Calu3 (cell line): ENCODE data around the gene HPSE2. TPM values are rescaled to one million over a fixed set of nuclear protein-coding genes. Genes with fewer than 3 reads are reported as not detected.

Experiments
- BruUV-seq: library from RNA; stranded (reverse); fragments of 400-500 nt; replicated peaks from 2 replicates; lab custom pipeline; 2021; lab: Mats Ljungman, UMichigan
- CTCF ChIA-PET: fragments of 300-600 bp; sonication (Branson Sonifier 250); formaldehyde crosslinking; loops from one replicate; lab custom pipeline; 2022; ENCODE audit warnings: antibody characterized with exemption; lab: Charles Lee
- DNase-seq: peaks from one replicate; pipeline ENCODE4 v3.0.0; 2022
- H3K27ac Mint-ChIP-seq: one replicate; pipeline ENCODE4 v1.8.0; 2022; ENCODE audit warnings: mixed read lengths; ENCODE audit not compliant: unreplicated experiment
- H3K27me3 Mint-ChIP-seq: one replicate; pipeline ENCODE4 v1.8.0; 2022; ENCODE audit warnings: mixed read lengths; ENCODE audit not compliant: unreplicated experiment
- H3K36me3 Mint-ChIP-seq: one replicate; pipeline ENCODE4 v1.8.0; 2022; ENCODE audit warnings: mild to moderate bottlenecking, moderate library complexity, mixed read lengths; ENCODE audit not compliant: insufficient read depth, unreplicated experiment
- H3K4me1 Mint-ChIP-seq: one replicate; pipeline ENCODE4 v1.8.0; 2022; ENCODE audit warnings: mild to moderate bottlenecking, low read depth, mixed read lengths; ENCODE audit not compliant: unreplicated experiment
- H3K4me3 Mint-ChIP-seq: one replicate; pipeline ENCODE4 v1.8.0; 2022; ENCODE audit warnings: mild to moderate bottlenecking, low read depth, moderate library complexity, mixed read lengths; ENCODE audit not compliant: unreplicated experiment
- H3K9me3 Mint-ChIP-seq: one replicate; pipeline ENCODE4 v1.8.0; 2022; ENCODE audit warnings: low read depth, mixed read lengths; ENCODE audit not compliant: unreplicated experiment
- CTCF ChIP-seq: fragments of 200-600 bp; IDR thresholded peaks from one replicate; pipeline ENCODE4 v1.8.0; 2022; ENCODE audit warnings: antibody characterized with exemption; ENCODE audit not compliant: unreplicated experiment
- intact Hi-C: fragments of 100-400 bp; cut with micrococcal nuclease; formaldehyde crosslinking; loops from one replicate; pipeline ENCODE4 v1.10.0; 2022; ENCODE audit not compliant: unreplicated experiment
- total RNA-seq: library from RNA; stranded (reverse); gene quantifications from 2 replicates; pipeline ENCODE4 v1.2.3, GENCODE V29; 2022

Gene HPSE2
- total RNA-seq, 1 experiment from 2014 or later = not detected

- intact Hi-C loops = no loop called here
- DNase-seq = peak; percentile 80
- TF ChIP-seq CTCF = no peak
- CTCF ChIA-PET = no interaction called here
- peaks cover 14% of the 10 kb centered on the region for H3K36me3 Mint-ChIP-seq
- H3K4me1 Mint-ChIP-seq = no peaks in the 10 kb centered on the region
- BruUV-seq = no TSS peak
- no peaks in the 10 kb centered on the region for H3K9me3 Mint-ChIP-seq
- no peaks in the 10 kb centered on the region for H3K27me3 Mint-ChIP-seq
- peak within 1 kb of the TSS; percentile 67 for H3K4me3 Mint-ChIP-seq
- peak within 1 kb of the TSS; percentile 78 for H3K27ac Mint-ChIP-seq
Measured at GRCh38 chr10:98446661-98447221, 788.9 kb downstream of the HPSE2 start, which contains the start of gene HPS1. Gene HPS1 (minus strand): TSS chr10:98446935. CDS start chr10:98443240, 3,695 bp downstream.

GRCh38 chr10:98446151-98446660 is 789.4 kb downstream of the HPSE2 start:
- H3K27ac Mint-ChIP-seq = no peak overlapping the region
- no peak for TF ChIP-seq CTCF
- H3K36me3 Mint-ChIP-seq = peaks cover 14% of the 10 kb centered on the region
- CTCF ChIA-PET = no interaction called here
- BruUV-seq = TSS peak; percentile 64
- H3K4me3 Mint-ChIP-seq = peak overlapping the region; percentile 67
- no peaks in the 10 kb centered on the region for H3K27me3 Mint-ChIP-seq
- H3K4me1 Mint-ChIP-seq = no peaks in the 10 kb centered on the region
- H3K9me3 Mint-ChIP-seq = no peaks in the 10 kb centered on the region
- no peak for DNase-seq
- intact Hi-C loops = no loop called here

GRCh38 chr10:98445200-98445812 is 790.3 kb downstream of the HPSE2 start:
- BruUV-seq = no TSS peak
- Mint-ChIP-seq H3K4me3 (peak overlapping the region; percentile 67), H3K9me3 (no peaks in the 10 kb centered on the region), H3K36me3 (peaks cover 14% of the 10 kb centered on the region), H3K27me3 (no peaks in the 10 kb centered on the region), H3K4me1 (no peaks in the 10 kb centered on the region), H3K27ac (no peak overlapping the region)
- no peak for DNase-seq
- CTCF ChIA-PET = no interaction called here
- intact Hi-C loops = no loop called here
- no peak for TF ChIP-seq CTCF

GRCh38 chr10:98444314-98445006 is 791.2 kb downstream of the HPSE2 start:
- Mint-ChIP-seq H3K4me3 (no peak overlapping the region), H3K27ac (no peak overlapping the region)
- BruUV-seq = TSS peak; percentile 22

More at GRCh38 chr10:98444314-98445006, 791.2 kb downstream of the HPSE2 start:
- CTCF ChIA-PET = no interaction called here
- intact Hi-C loops = no loop called here
- H3K36me3 Mint-ChIP-seq = peaks cover 14% of the 10 kb centered on the region
- TF ChIP-seq CTCF = no peak
- H3K27me3 Mint-ChIP-seq = no peaks in the 10 kb centered on the region
- H3K4me1 Mint-ChIP-seq = no peaks in the 10 kb centered on the region
- DNase-seq = no peak
- H3K9me3 Mint-ChIP-seq = no peaks in the 10 kb centered on the region
